ENCODE results near the gene MAL. TPM values are rescaled to one million over a fixed set of nuclear protein-coding genes. Genes with fewer than 3 reads are reported as not detected.

Gene MAL
- total and polyA plus RNA-seq, 2 of the 13 experiments (the other 11 are each of a cell fraction or from before 2014, with no cell fraction given), result not detected

DNA sequence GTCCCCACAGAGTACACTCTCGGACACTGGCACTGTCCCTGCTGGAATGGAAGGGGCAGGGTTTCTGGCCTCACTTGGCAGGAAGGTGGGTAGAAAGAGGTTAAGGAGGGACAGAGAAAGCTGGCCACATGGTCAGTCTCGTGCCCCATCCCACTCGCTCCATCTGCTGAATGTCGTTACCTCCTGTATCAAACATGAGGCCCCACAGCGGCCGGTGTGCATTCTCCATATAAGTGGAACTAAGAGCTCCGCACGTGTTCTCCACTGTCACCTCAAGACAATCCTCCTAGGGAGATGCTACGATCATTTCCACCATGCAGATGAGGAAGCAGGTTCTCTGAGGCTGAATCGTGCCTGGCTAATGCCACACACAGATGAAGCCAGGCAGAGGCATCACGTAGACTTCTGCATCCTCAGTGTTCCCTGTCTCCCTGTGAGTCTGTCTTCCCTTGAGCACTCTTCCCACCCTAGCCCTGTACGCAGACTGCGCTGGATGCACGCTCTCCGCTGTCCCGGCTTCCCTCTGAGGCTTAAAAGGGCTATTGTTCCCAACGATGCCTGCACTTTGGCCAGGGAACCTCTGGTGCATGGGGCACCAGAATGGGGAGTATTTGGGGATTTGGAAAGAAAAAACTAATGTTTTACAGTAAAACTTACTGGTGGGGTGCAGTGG is 35.1 kb downstream of the MAL start (continued):
- TF ChIP-seq THRA (CRISPR knock-in tag; IDR thresholded peaks at IDR 0.05; ENCODE audit: borderline replicate concordance) (peak; percentile 36; the same call in 1 of the 2 replicates), RFXAP (CRISPR knock-in tag; IDR thresholded peaks at IDR 0.05; ENCODE audit: borderline replicate concordance) (0 out of 2 replicates have a peak, but pooled peaks have one; percentile 15), MYC (CRISPR knock-in tag; IDR thresholded peaks at IDR 0.05; ENCODE audit: borderline replicate concordance) (peak; percentile 47; the same call in 1 of the 2 replicates), NR2F6 (IDR thresholded peaks at IDR 0.05) (no peak), NR2F6 (CRISPR knock-in tag; IDR thresholded peaks at IDR 0.05) (peak; percentile 8; the same call in 1 of the 2 replicates), NFE2L2 (IDR thresholded peaks at IDR 0.05; ENCODE audit: low read length) (no peak), TRIM24 (CRISPR knock-in tag; IDR thresholded peaks at IDR 0.05) (no peak), ZNF263 (CRISPR knock-in tag; IDR thresholded peaks at IDR 0.05) (peak; percentile 95), ZNF609 (CRISPR knock-in tag; IDR thresholded peaks at IDR 0.05; ENCODE audit: borderline replicate concordance) (no peak), STAG1 (CRISPR knock-in tag; IDR thresholded peaks at IDR 0.05) (no peak), ZNF431 (CRISPR knock-in tag; IDR thresholded peaks at IDR 0.05; ENCODE audit: borderline replicate concordance, low read depth) (no peak), MEF2D (CRISPR knock-in tag; IDR thresholded peaks at IDR 0.05) (no peak), POGZ (CRISPR knock-in tag; IDR thresholded peaks at IDR 0.05) (peak; percentile 41; the same call in 1 of the 2 replicates)
- TF ChIP-seq, protein P1, sequence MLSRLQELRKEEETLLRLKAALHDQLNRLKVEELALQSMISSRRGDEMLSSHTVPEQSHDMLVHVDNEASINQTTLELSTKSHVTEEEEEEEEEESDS (CRISPR knock-in tag; IDR thresholded peaks at IDR 0.05; ENCODE audit: borderline replicate concordance), result no peak
- TF ChIP-seq, protein P2, sequence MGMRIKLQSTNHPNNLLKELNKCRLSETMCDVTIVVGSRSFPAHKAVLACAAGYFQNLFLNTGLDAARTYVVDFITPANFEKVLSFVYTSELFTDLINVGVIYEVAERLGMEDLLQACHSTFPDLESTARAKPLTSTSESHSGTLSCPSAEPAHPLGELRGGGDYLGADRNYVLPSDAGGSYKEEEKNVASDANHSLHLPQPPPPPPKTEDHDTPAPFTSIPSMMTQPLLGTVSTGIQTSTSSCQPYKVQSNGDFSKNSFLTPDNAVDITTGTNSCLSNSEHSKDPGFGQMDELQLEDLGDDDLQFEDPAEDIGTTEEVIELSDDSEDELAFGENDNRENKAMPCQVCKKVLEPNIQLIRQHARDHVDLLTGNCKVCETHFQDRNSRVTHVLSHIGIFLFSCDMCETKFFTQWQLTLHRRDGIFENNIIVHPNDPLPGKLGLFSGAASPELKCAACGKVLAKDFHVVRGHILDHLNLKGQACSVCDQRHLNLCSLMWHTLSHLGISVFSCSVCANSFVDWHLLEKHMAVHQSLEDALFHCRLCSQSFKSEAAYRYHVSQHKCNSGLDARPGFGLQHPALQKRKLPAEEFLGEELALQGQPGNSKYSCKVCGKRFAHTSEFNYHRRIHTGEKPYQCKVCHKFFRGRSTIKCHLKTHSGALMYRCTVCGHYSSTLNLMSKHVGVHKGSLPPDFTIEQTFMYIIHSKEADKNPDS (CRISPR knock-in tag; IDR thresholded peaks at IDR 0.05), result no peak
- TF ChIP-seq, protein P3, sequence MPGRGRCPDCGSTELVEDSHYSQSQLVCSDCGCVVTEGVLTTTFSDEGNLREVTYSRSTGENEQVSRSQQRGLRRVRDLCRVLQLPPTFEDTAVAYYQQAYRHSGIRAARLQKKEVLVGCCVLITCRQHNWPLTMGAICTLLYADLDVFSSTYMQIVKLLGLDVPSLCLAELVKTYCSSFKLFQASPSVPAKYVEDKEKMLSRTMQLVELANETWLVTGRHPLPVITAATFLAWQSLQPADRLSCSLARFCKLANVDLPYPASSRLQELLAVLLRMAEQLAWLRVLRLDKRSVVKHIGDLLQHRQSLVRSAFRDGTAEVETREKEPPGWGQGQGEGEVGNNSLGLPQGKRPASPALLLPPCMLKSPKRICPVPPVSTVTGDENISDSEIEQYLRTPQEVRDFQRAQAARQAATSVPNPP (CRISPR knock-in tag; IDR thresholded peaks at IDR 0.05), result no peak

All from HepG2 (cell line).